ENCODE data around the gene PIPOX. TPM values are rescaled to one million over a fixed set of nuclear protein-coding genes. Genes with fewer than 3 reads are reported as not detected.

Gene PIPOX
- total RNA-seq, 3 donors from 2014 or later: 1.3 to 3.0 (median 2.9) TPM

GRCh38 chr17:29042026-29042678 is 789 bp upstream of the PIPOX start:
- intact Hi-C loops (cut with DNase I; ENCODE audit: low total_unique reads): no loop called here
- TF ChIP-seq CTCF (IDR thresholded peaks at IDR 0.05) (no peak), POLR2A (IDR thresholded peaks at IDR 0.05) (no peak), POLR2AphosphoS5 (IDR thresholded peaks at IDR 0.05) (no peak)
- DNase-seq (ENCODE audit: low spot score in 2 of 2): no peak
- Histone ChIP-seq H3K4me1 (no peaks in the 10 kb centered on the region), H3K9me3 (no peaks in the 10 kb centered on the region), H3K4me3 (no peak overlapping the region), H3K27ac (no peak overlapping the region), H3K36me3 (no peaks in the 10 kb centered on the region), H3K27me3 (no peaks in the 10 kb centered on the region)

GRCh38 chr17:29043539-29044145 is 701 bp downstream of the PIPOX start:
- no peak overlapping the region for H3K27ac ChIP-seq
- DNase-seq (ENCODE audit: low spot score in 2 of 2): no peak
- TF ChIP-seq CTCF (IDR thresholded peaks at IDR 0.05) (no peak), POLR2A (IDR thresholded peaks at IDR 0.05) (no peak), POLR2AphosphoS5 (IDR thresholded peaks at IDR 0.05) (no peak)
- intact Hi-C loops (cut with DNase I; ENCODE audit: low total_unique reads): no loop called here
- H3K4me3 ChIP-seq: no peak overlapping the region
- no peaks in the 10 kb centered on the region for H3K4me1 ChIP-seq
- H3K9me3 ChIP-seq: no peaks in the 10 kb centered on the region
- no peaks in the 10 kb centered on the region for H3K27me3 ChIP-seq
- no peaks in the 10 kb centered on the region for H3K36me3 ChIP-seq

- H3K27me3 ChIP-seq: no peaks in the 10 kb centered on the region
- H3K9me3 ChIP-seq: no peaks in the 10 kb centered on the region
- no peak overlapping the region for H3K27ac ChIP-seq
- no peak for TF ChIP-seq POLR2AphosphoS5 (IDR thresholded peaks at IDR 0.05)
- no peak for TF ChIP-seq POLR2A (IDR thresholded peaks at IDR 0.05)
- no peak for TF ChIP-seq CTCF (IDR thresholded peaks at IDR 0.05)
- no peaks in the 10 kb centered on the region for H3K36me3 ChIP-seq
- intact Hi-C loops (cut with DNase I; ENCODE audit: low total_unique reads): no loop called here
- no peak overlapping the region for H3K4me3 ChIP-seq
- DNase-seq (ENCODE audit: low spot score in 2 of 2): no peak
- H3K4me1 ChIP-seq: no peaks in the 10 kb centered on the region
Measured at GRCh38 chr17:29045026-29045425, 2.1 kb downstream of the PIPOX start.

GRCh38 chr17:29045734-29046472 is 3.0 kb downstream of the PIPOX start:
- no peak for TF ChIP-seq POLR2A (IDR thresholded peaks at IDR 0.05)
- no peak for TF ChIP-seq CTCF (IDR thresholded peaks at IDR 0.05)
- no peak for TF ChIP-seq POLR2AphosphoS5 (IDR thresholded peaks at IDR 0.05)
- H3K27ac ChIP-seq: no peak overlapping the region
- H3K36me3 ChIP-seq: no peaks in the 10 kb centered on the region
- no peaks in the 10 kb centered on the region for H3K27me3 ChIP-seq
- no peaks in the 10 kb centered on the region for H3K4me1 ChIP-seq
- H3K9me3 ChIP-seq: no peaks in the 10 kb centered on the region
- intact Hi-C loops (cut with DNase I; ENCODE audit: low total_unique reads): no loop called here
- no peak overlapping the region for H3K4me3 ChIP-seq
- DNase-seq (ENCODE audit: low spot score in 2 of 2): no peak

GRCh38 chr17:29046473-29046839 is 3.5 kb downstream of the PIPOX start:
- no peaks in the 10 kb centered on the region for H3K36me3 ChIP-seq
- H3K4me3 ChIP-seq: no peak overlapping the region
- DNase-seq (ENCODE audit: low spot score in 2 of 2): no peak
- TF ChIP-seq POLR2AphosphoS5 (IDR thresholded peaks at IDR 0.05) (no peak), CTCF (IDR thresholded peaks at IDR 0.05) (no peak), POLR2A (IDR thresholded peaks at IDR 0.05) (no peak)
- no peaks in the 10 kb centered on the region for H3K9me3 ChIP-seq
- intact Hi-C loops (cut with DNase I; ENCODE audit: low total_unique reads): no loop called here
- no peaks in the 10 kb centered on the region for H3K27me3 ChIP-seq
- H3K4me1 ChIP-seq: no peaks in the 10 kb centered on the region
- H3K27ac ChIP-seq: no peak overlapping the region
